ENCODE measurements around the gene TULP4. TPM values are rescaled to one million over a fixed set of nuclear protein-coding genes. Genes with fewer than 3 reads are reported as not detected.

Gene TULP4
- total RNA-seq, 1 donor from 2014 or later: 74.8 TPM

- DNase-seq (ENCODE audit: low read depth, low spot score): no peak
These were observed 45.4 kb downstream of the TULP4 start for GRCh38 chr6:158357570-158358216.

GRCh38 chr6:158358450-158359077 lies 46.3 kb downstream of the TULP4 start:
- DNase-seq (ENCODE audit: low read depth, low spot score): no peak

- no peak for DNase-seq (ENCODE audit: low read depth, low spot score)
These were observed 48.8 kb downstream of the TULP4 start for GRCh38 chr6:158361068-158361467.

DNA sequence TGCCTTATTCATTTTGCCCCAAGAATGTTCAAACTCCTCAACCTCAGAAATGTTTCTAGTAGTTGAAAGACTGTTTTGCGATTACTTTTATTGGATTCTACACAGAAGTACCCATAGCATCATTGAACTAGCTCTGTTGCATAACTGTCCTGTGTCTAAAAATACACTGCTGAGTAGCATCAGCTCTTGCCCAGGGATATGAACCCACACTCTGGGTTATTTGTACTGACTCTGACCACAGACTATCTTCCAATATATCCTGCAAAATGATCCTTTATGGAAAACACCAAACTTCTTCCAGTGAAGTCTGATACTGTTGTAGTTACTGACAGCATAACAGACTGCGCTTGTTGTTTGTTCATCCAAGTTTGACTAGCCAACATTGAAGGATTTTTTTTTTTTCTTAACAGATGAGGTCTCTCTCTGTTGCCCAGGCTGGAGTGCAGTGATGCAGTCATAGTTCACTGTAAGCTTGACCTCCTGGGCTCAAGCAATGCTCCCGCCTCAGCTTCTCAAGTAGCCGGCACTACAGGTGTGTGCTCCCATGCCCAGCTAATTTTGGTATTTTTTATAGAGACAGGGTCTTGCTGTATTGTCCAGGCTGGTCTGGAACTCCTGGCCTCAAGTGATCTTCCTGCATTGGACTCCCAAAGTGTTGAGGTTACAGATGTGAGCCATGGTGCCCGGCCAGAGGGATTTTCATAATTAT lies 49.9 kb downstream of the TULP4 start:
- no peak for DNase-seq (ENCODE audit: low read depth, low spot score)

DNA sequence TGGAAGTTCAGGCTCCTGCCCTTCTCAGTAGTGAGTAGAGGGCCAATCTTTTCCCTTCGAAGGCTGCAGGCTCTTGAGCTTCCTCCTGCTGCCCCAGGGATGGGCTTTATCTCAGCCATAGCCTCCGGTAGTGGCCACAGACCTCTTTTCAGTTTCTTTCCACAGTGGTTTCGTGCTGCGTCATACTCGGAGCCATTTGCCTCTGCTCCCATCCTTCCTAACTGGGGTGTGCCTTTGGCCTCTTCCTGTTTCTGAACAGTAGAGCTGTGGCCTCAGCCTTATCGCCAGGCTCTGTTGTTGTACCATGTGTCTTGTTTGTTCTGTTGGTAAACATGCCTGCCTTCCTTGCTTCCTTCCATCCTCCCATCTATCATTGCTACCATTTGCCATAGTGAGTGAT lies 54.1 kb downstream of the TULP4 start:
- no peak for DNase-seq (ENCODE audit: low read depth, low spot score)

- no peak for DNase-seq (ENCODE audit: low read depth, low spot score)
These were observed 55.6 kb downstream of the TULP4 start for GRCh38 chr6:158367816-158368215.

DNA sequence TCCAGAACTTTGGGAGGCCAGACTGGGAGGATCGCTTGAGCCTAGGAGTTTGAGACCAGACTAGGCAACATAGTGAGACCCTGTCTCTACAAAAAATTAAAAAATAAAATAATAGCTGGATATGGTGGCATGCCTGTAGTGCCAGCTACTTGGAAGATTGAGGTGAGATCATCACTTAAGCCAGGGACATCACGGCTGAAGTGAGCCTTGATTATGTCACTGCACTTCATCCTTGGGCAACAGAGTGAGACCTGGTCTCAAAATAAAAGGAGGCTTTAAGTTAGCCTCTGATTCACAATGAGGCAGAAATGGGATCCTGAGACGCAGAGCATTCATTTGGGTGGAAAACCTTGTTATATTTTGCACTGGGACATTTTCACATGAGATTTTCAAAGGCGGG lies 57.0 kb downstream of the TULP4 start:
- no peak for DNase-seq (ENCODE audit: low read depth, low spot score)

DNA sequence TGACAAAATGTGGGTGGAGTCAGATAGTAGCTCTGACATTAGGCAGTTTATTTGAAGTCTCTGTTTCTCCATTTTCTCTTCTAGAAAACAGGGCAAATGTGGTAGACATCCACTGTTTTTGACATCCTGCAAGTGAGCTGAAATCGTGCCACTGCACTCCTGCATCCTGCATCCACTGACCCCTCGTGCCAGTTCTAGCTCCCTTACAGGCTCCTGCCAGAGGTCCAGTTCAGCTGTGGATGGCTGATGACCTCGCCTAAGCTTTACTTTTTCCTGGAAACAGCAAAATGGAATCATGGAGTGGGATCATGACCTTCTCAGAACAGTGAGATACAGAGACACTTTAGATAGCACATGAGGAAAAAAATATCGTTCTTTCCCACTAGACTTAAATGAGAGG lies 58.5 kb downstream of the TULP4 start:
- DNase-seq (ENCODE audit: low read depth, low spot score): no peak

- no peak for DNase-seq (ENCODE audit: low read depth, low spot score)
These were observed 59.0 kb downstream of the TULP4 start for GRCh38 chr6:158371261-158371660.

DNA sequence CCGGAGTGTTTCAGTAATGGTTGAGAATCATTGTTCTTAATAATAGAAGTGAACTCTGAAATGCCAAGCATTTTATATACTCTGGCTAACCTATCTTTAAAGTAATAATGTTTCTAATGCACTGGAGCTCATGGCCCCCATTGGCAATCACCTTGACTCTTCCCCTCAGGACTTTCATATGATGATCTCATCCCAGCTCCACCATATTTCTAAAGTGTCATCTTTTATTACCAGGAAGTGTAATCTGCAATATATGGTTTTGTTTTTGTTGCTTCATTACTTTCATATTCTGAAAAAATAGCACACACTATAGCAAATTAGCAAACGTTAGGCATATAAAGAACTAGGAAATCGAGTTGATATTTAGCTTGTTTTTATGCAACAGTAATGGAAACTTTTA lies 60.3 kb downstream of the TULP4 start:
- DNase-seq (ENCODE audit: low read depth, low spot score): no peak

DNA sequence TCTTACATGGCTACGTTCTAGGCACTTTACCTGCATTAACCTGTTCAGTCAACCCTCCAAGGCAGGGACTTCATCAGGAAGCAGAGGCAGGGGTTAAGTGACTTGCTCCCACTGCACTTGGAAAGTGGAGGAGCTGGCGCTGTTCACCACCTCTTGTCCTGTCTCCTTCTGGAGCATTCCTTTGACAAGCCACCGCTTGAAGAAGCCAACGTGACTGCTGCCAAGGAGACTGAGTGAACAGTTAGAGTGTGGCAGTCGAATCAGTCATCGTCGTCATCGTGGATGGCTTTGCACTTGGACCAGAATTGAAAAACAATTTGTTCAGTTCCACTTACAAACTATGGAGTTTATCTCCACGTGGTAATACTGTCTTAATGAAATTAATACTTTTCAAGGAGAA lies 60.9 kb downstream of the TULP4 start:
- DNase-seq (ENCODE audit: low read depth, low spot score): no peak

DNA sequence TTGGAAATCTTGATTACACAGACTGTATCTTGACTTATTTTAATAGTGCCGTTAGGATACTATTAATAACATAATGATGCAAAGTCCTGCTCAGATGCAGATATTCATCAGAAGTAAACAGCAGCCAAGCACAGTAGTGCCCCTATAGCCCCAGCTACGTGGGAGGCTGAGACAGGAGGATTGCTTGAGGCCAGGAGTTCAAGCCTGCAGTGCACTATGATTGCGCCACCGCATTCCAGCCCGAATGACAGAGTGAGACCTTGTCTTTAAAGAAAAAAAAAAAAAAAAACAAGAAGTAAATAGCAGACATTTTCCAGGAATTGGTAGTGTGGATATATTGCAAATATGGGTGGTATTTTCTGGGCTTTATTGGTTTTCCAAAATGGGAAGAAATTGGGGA lies 61.8 kb downstream of the TULP4 start:
- DNase-seq (ENCODE audit: low read depth, low spot score): no peak

DNA sequence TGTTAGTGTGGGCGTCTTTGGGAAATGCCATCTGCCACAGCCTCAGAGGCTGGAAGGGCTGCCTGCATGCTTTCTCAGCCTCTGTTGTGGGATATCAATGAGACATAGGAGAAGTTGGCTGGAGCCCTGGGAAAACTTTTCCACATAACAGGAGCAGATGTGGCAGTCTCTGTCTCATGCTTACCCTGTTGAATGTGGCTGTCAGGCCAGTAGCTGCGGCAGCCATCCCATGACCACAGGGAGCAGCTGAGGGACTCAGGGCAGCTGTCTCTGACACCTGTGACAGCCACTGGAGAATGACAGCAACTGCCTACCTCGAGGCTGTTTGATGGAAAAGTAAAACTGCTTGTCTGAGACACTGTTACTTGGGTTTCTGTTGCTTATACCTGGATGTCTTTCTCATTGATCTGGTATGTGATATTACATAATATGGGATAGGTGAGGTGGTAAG lies 64.4 kb downstream of the TULP4 start:
- DNase-seq (ENCODE audit: low read depth, low spot score): no peak

- DNase-seq (ENCODE audit: low read depth, low spot score): no peak
These were observed 65.6 kb downstream of the TULP4 start for GRCh38 chr6:158377860-158378259.

- DNase-seq (ENCODE audit: low read depth, low spot score): no peak
These were observed 67.1 kb downstream of the TULP4 start for GRCh38 chr6:158379336-158379735.

GRCh38 chr6:158381214-158381613 lies 68.9 kb downstream of the TULP4 start:
- no peak for DNase-seq (ENCODE audit: low read depth, low spot score)

- no peak for DNase-seq (ENCODE audit: low read depth, low spot score)
These were observed 70.2 kb downstream of the TULP4 start for GRCh38 chr6:158382491-158382890.

- no peak for DNase-seq (ENCODE audit: low read depth, low spot score)
These were observed 70.8 kb downstream of the TULP4 start for GRCh38 chr6:158383057-158383456.

- DNase-seq (ENCODE audit: low read depth, low spot score): no peak
These were observed 71.3 kb downstream of the TULP4 start for GRCh38 chr6:158383542-158383941.

- DNase-seq (ENCODE audit: low read depth, low spot score): no peak
These were observed 72.4 kb downstream of the TULP4 start for GRCh38 chr6:158384671-158385110.

- no peak for DNase-seq (ENCODE audit: low read depth, low spot score)
These were observed 74.8 kb downstream of the TULP4 start for GRCh38 chr6:158387036-158387435.

DNA sequence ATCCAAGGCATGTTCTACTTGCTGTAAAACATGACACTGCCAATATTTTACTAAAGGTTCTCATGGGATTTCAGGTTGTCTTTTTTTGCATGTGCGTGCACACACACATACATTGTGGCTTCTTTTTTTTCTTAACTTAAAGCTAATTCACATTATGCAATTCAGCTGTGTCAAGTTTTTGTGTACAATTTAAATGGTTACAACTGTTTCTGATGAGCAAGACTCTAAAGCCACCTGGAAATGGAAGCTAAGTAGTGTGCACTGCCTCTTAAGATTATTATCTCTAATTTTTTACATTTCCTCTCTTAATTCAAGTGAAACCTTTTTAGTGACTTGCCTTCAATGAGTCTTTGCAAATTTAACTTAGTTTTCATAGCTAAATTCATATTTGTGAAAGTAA lies 75.3 kb downstream of the TULP4 start:
- no peak for DNase-seq (ENCODE audit: low read depth, low spot score)

DNA sequence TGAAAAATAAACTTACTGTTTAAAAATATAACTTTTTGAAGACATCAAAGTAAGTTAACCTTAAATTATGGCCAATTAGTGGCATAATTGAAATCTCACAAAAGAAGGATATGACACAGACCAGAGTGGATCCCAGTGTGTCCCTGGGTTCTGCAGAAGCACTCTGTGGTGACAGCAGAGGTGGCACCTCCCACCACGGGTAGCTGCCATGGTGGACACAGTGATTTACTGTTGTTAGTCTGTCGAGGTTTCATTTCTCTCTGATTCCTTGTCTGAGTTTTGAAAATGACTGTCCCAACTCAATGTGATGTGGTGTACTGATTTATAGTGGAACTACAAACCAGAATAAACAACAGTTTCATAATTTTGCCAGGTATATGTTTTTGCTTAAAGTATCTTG lies 76.5 kb downstream of the TULP4 start:
- DNase-seq (ENCODE audit: low read depth, low spot score): no peak
